Mesenchymal stem cell (in vitro differentiated cells and primary cell): ENCODE measurements around the gene NUTM1.
A peak's percentile ranks its signal among the peaks of the same experiment; 100 is the strongest.

Experiments
- DNase-seq: peaks from one replicate; pipeline ENCODE4 v3.0.0-alpha.2; 2013
- H2AFZ ChIP-seq: one replicate; pipeline ENCODE4 v1.6.1; 2013; ENCODE audit warnings: low read depth, mild to moderate bottlenecking, control low read depth, inconsistent platforms, low read length, moderate library complexity
- H2AK5ac ChIP-seq: 2 replicates; pipeline ENCODE4 v1.6.1; 2013; ENCODE audit warnings: low read length, moderate library complexity, mild to moderate bottlenecking, inconsistent platforms; ENCODE audit not compliant: severe bottlenecking
- H2BK120ac ChIP-seq: one replicate; pipeline ENCODE4 v1.6.1; 2013; ENCODE audit warnings: low read depth, mild to moderate bottlenecking, inconsistent platforms, low read length, moderate library complexity
- H2BK12ac ChIP-seq, 2 experiments: one replicate each; pipeline ENCODE4 v1.6.1; 2013; ENCODE audit warnings: inconsistent platforms in 2 of 2, low read length in 2 of 2, mild to moderate bottlenecking in 2 of 2, moderate library complexity in 2 of 2, control low read depth in 1 of 2
- H2BK15ac ChIP-seq: one replicate; pipeline ENCODE4 v1.6.1; 2013; ENCODE audit warnings: mild to moderate bottlenecking, low read depth, inconsistent platforms; ENCODE audit not compliant: poor library complexity, severe bottlenecking
- H2BK5ac ChIP-seq: 2 replicates; pipeline ENCODE4 v1.6.1; 2013; ENCODE audit warnings: low read depth, mild to moderate bottlenecking, low read length, control low read depth, inconsistent platforms; ENCODE audit not compliant: poor library complexity, severe bottlenecking
- H3K14ac ChIP-seq, 2 experiments: one replicate each; pipeline ENCODE4 v1.6.1; 2013; ENCODE audit warnings: inconsistent platforms in 2 of 2, low read length in 2 of 2, control low read depth in 1 of 2, mild to moderate bottlenecking in 1 of 2, moderate library complexity in 1 of 2
- H3K18ac ChIP-seq, 2 experiments: one replicate each; pipeline ENCODE4 v1.6.1; 2013; ENCODE audit warnings: inconsistent platforms in 2 of 2, low read length in 2 of 2, control low read depth in 1 of 2, low read depth in 1 of 2, mild to moderate bottlenecking in 1 of 2
- H3K23ac ChIP-seq, 2 experiments: one replicate each; pipeline ENCODE4 v1.6.1; 2013; ENCODE audit warnings: inconsistent platforms in 2 of 2, low read length in 2 of 2, mild to moderate bottlenecking in 2 of 2, moderate library complexity in 2 of 2, control low read depth in 1 of 2
- H3K27ac ChIP-seq: 2 replicates; pipeline ENCODE4 v1.5.1; 2013; ENCODE audit warnings: mild to moderate bottlenecking, moderate library complexity, low read length, control low read depth, inconsistent platforms; ENCODE audit not compliant: poor library complexity, severe bottlenecking
- H3K27me3 ChIP-seq, 2 experiments: 2 replicates each; pipeline versions ENCODE4 v1.6.1 to v1.7.0; 2013; ENCODE audit warnings: low read length in 2 of 2, mild to moderate bottlenecking in 2 of 2, moderate library complexity in 2 of 2, control low read depth in 1 of 2, inconsistent platforms in 1 of 2; ENCODE audit not compliant: control insufficient read depth in 1 of 2, insufficient read depth in 1 of 2
- H3K36me3 ChIP-seq, 2 experiments: 2 replicates each; pipeline versions ENCODE4 v1.6.1 to v1.7.0; 2013; ENCODE audit warnings: low read length in 2 of 2, control low read depth in 1 of 2, inconsistent platforms in 1 of 2, low read depth in 1 of 2, mild to moderate bottlenecking in 1 of 2; ENCODE audit not compliant: insufficient read depth in 2 of 2, control insufficient read depth in 1 of 2
- H3K4ac ChIP-seq, 2 experiments: one replicate each; pipeline ENCODE4 v1.6.1; 2013; ENCODE audit warnings: inconsistent platforms in 2 of 2, low read length in 2 of 2, mild to moderate bottlenecking in 2 of 2, moderate library complexity in 2 of 2, control low read depth in 1 of 2, low read depth in 1 of 2
- H3K4me1 ChIP-seq: 2 replicates; pipeline ENCODE4 v1.6.1; 2013; ENCODE audit warnings: low read depth, low read length, control low read depth; ENCODE audit not compliant: control insufficient read depth, insufficient read depth
- H3K4me2 ChIP-seq: 2 replicates; pipeline ENCODE4 v1.6.1; 2013; ENCODE audit warnings: low read length, mild to moderate bottlenecking, inconsistent platforms; ENCODE audit not compliant: poor library complexity, severe bottlenecking
- H3K4me3 ChIP-seq, 2 experiments: 2 replicates each; pipeline versions ENCODE4 v1.5.1 to v1.7.0; 2013; ENCODE audit warnings: low read length in 2 of 2, mild to moderate bottlenecking in 2 of 2, control low read depth in 1 of 2, low read depth in 1 of 2; ENCODE audit not compliant: insufficient read depth in 1 of 2
- H3K79me1 ChIP-seq: replicated peaks from 2 replicates; pipeline ENCODE4 v1.6.1; 2013; ENCODE audit warnings: mild to moderate bottlenecking, control low read depth, low read length, inconsistent platforms; ENCODE audit not compliant: poor library complexity, severe bottlenecking
- H3K9ac ChIP-seq: 2 replicates; pipeline ENCODE4 v1.7.0; 2013; ENCODE audit warnings: mild to moderate bottlenecking, low read length, moderate library complexity
- H3K9me3 ChIP-seq: 2 replicates; pipeline ENCODE4 v1.7.0; 2013; ENCODE audit warnings: mild to moderate bottlenecking, low read length; ENCODE audit not compliant: control insufficient read depth
- H4K8ac ChIP-seq: one replicate; pipeline ENCODE4 v1.6.1; 2013; ENCODE audit warnings: inconsistent platforms, mild to moderate bottlenecking, low read length, moderate library complexity
- H4K91ac ChIP-seq: one replicate; pipeline ENCODE4 v1.6.1; 2013; ENCODE audit warnings: mild to moderate bottlenecking, low read length, inconsistent platforms
- WGBS: methylation state at CpG from one replicate; pipeline ENCODE4 v1.1.7; 2013; ENCODE audit warnings: mixed read lengths; 5-methylcytosine and 5-hydroxymethylcytosine counted together

The NUTM1 gene

DNA sequence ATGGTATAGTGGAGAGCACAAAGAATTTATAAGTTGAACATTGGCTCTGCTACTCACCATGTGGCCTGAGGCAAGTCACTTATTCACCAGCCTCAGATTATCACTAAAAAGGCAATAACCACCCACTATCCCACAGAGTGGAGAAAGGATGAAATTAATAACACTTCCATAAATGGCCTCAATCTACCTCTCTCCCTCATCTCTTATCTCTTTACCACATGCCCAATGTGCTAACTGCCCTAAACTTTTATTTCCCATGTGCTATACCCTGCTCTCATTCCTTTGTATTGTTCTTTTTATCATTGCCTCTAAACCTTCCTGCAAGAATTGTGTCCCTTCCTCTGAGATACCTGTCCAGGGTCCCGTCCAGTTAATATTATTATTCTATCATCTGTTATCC lies 31.6 kb upstream of the NUTM1 start:
- Histone ChIP-seq H3K36me3 (peaks cover 0 to 9% of the 10 kb centered on the region in 2 experiments), H4K91ac (no peak overlapping the region)

DNA sequence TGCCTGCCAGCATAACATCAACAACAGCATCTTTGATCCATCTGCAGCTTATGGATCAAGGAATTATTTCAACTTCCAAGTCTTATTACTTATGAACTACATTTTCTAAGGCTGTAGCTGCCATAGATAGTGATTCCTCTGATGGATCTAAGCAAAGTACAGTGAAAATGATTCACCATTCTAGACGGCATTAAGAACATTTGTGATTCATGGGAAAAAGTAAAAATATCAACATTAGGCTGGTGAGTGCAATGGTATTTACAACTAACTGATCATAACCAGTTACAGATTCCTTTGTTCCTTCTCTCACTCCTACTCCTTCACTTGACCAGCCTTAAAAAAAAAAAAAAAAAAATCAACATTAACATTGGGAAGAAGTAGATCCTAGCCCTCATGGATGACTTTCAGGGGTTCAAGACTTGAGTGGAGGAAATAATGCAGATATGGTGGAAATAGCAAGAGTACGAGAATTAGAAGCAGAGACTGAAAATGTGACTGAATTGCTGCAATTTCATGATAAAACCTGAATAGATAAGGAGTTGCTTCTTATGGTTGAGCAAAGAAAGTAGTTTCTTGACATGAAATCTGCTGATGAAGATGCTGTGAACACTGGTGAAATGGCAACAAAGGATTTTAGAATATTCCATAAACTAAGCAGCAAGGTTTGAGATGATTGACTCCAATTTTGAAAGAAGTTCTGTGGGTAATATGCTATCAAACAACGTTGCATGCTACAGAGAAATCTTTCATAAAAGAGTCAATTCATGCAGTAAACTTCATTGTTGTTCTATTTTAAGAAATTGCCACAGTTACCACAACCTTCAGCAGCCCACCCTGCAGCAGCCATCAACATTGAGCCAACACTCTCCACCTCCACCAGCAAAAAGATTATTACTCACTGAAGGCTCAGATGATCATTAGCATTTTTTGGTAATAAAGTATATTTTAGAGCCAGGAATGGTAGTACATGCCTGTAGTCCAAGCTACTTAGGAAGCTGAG lies 28.3 kb upstream of the NUTM1 start:
- no peak overlapping the region for H2AK5ac ChIP-seq
- H4K8ac ChIP-seq: no peak overlapping the region
- H3K9ac ChIP-seq: no peak overlapping the region
- H3K36me3 ChIP-seq: peaks cover 0 to 9% of the 10 kb centered on the region in 2 experiments
- H2AFZ ChIP-seq: no peak overlapping the region
- 96% methylated on average over 2 of the region's 3 CpGs for WGBS
- no peaks in the 10 kb centered on the region for H3K4me1 ChIP-seq
- no peak overlapping the region for H3K4me2 ChIP-seq
- no peak overlapping the region for H3K23ac ChIP-seq
- H3K9me3 ChIP-seq: no peaks in the 10 kb centered on the region
- no peak overlapping the region for H2BK12ac ChIP-seq
- no peak for DNase-seq
- H2BK5ac ChIP-seq: no peak overlapping the region
- no peaks in the 10 kb centered on the region for H3K27me3 ChIP-seq
- H3K18ac ChIP-seq: no peak overlapping the region
- H3K14ac ChIP-seq: no peak overlapping the region
- H2BK120ac ChIP-seq: no peak overlapping the region
- no peak overlapping the region for H3K27ac ChIP-seq
- H3K79me1 ChIP-seq: peaks cover 13% of the 10 kb centered on the region
- H2BK15ac ChIP-seq: no peak overlapping the region
- no peak overlapping the region for H3K4ac ChIP-seq
- no peak overlapping the region for H4K91ac ChIP-seq
- no peak overlapping the region for H3K4me3 ChIP-seq

More for the DNA sequence above, 31.6 kb upstream of the NUTM1 start:
- H3K4me3 ChIP-seq: no peak overlapping the region
- H3K23ac ChIP-seq: no peak overlapping the region
- H3K18ac ChIP-seq: no peak overlapping the region
- H2BK15ac ChIP-seq: no peak overlapping the region
- no peak overlapping the region for H3K27ac ChIP-seq
- H4K8ac ChIP-seq: no peak overlapping the region
- 83% methylated on average over 1 of the region's 1 CpG for WGBS
- no peaks in the 10 kb centered on the region for H3K4me1 ChIP-seq
- H3K27me3 ChIP-seq: no peaks in the 10 kb centered on the region
- H2AK5ac ChIP-seq: no peak overlapping the region
- H3K4ac ChIP-seq: no peak overlapping the region
- peaks cover 10% of the 10 kb centered on the region for H3K79me1 ChIP-seq
- no peak overlapping the region for H2BK120ac ChIP-seq
- no peak overlapping the region for H3K14ac ChIP-seq
- H2AFZ ChIP-seq: no peak overlapping the region
- H2BK12ac ChIP-seq: no peak overlapping the region
- H2BK5ac ChIP-seq: no peak overlapping the region
- no peak overlapping the region for H3K4me2 ChIP-seq
- H3K9ac ChIP-seq: no peak overlapping the region
- no peak for DNase-seq
- no peaks in the 10 kb centered on the region for H3K9me3 ChIP-seq

DNA sequence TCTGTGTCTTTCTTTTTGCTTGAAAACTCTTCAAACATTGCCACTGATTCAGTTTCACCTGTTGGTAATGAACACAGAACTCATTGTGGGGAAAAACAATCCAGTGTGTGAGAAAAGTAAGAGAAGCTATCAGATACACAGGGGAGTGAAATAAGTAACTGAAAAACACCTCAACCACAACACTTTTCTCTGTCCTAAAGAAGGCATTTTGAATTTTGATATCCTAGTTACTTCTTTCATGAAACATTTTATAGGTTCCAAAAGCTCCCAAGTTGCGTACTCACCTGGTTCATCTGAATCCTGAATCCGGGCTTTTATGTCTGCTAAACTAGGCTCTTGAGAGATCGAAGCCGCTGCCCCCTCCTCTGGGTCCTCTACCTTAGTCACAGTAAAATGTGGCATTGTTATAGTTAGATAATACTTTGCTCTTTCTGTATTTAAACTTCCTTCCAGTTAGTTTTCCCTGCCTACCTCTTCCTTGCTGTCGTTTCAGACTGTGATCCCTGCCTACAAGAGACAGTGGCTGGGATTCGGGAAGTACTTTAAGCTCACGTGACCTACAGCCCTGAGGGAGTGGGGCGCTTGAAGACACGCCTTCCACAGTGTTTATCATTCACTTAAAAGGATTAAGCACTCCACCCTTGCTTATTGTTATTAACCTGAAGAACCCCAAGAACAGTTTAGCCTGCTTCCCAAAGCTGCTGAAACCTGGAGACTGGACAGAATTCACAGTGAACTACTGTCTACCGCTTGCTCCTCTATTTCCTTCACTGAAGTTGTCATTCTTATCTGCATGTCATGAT lies 24.6 kb upstream of the NUTM1 start:
- Histone ChIP-seq H3K36me3 (peaks cover 0 to under 1% of the 10 kb centered on the region in 2 experiments), H2AK5ac (no peak overlapping the region), H3K4me2 (peak overlapping the region; percentile 84), H2BK5ac (no peak overlapping the region), H3K18ac (peak overlapping the region in 1 of 2 experiments; percentile 54), H3K4me1 (no peaks in the 10 kb centered on the region), H3K79me1 (peaks cover 13% of the 10 kb centered on the region), H2BK12ac (no peak overlapping the region), H3K14ac (no peak overlapping the region), H3K23ac (no peak overlapping the region), H4K91ac (no peak overlapping the region), H2BK120ac (no peak overlapping the region), H2AFZ (no peak overlapping the region), H3K27ac (no peak overlapping the region), H3K9me3 (no peaks in the 10 kb centered on the region), H3K4me3 (peak overlapping the region in 1 of 2 experiments; percentile 86), H3K27me3 (no peaks in the 10 kb centered on the region), H2BK15ac (no peak overlapping the region), H4K8ac (peak overlapping the region; percentile 28), H3K4ac (no peak overlapping the region), H3K9ac (peak overlapping the region; percentile 90)
- 27% methylated on average over 8 of the region's 10 CpGs for WGBS
- DNase-seq: peak; percentile 77

DNA sequence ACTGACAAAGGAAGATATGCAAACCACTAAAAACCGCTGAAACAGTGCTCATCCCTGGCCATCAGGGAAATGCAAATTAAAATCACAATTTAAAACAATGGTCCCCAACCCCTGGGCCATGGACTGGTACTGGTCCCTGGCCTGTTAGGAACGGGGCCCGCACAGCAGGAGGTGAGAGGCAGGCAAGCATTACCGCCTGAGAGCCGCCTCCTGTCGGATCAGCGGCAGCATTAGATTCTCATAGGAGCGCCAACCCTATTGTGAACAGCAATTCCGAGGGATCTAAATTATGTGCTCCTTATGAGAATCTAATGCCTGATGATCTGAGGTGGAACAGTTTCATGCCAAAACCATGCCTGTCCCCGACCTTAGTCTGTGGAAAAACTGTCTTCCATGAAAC lies 19.9 kb upstream of the NUTM1 start:
- no peak overlapping the region for H3K4me2 ChIP-seq
- no peak overlapping the region for H3K4me3 ChIP-seq
- no peaks in the 10 kb centered on the region for H3K27me3 ChIP-seq
- no peak overlapping the region for H3K18ac ChIP-seq
- H3K4ac ChIP-seq: no peak overlapping the region
- H2AFZ ChIP-seq: no peak overlapping the region
- H3K9me3 ChIP-seq: no peaks in the 10 kb centered on the region
- 94% methylated on average over 10 of the region's 10 CpGs for WGBS
- peaks cover 8% of the 10 kb centered on the region for H3K79me1 ChIP-seq
- H4K91ac ChIP-seq: no peak overlapping the region
- H3K14ac ChIP-seq: no peak overlapping the region
- no peak overlapping the region for H3K27ac ChIP-seq
- H2BK5ac ChIP-seq: no peak overlapping the region
- no peak overlapping the region for H3K23ac ChIP-seq
- DNase-seq: no peak
- H3K4me1 ChIP-seq: no peaks in the 10 kb centered on the region
- no peak overlapping the region for H2BK120ac ChIP-seq
- no peak overlapping the region for H2BK12ac ChIP-seq
- no peak overlapping the region for H2BK15ac ChIP-seq
- no peak overlapping the region for H3K9ac ChIP-seq
- no peak overlapping the region for H2AK5ac ChIP-seq
- H4K8ac ChIP-seq: no peak overlapping the region
- no peaks in the 10 kb centered on the region for H3K36me3 ChIP-seq
